Cerebellar nuclear complex (tissue), 1 donor: ENCODE measurements around the gene CFAP77.
"Not testable (repeated sequence)": the region's sequence is repeated elsewhere in the genome, so short reads cannot be mapped to it uniquely, and the experiment has no call there.

Experiments
- DNase-seq, 2 experiments: peaks; one replicate each; lab custom pipeline; 2025; lab: John Stamatoyannopoulos, UW

Gene CFAP77

GRCh38 chr9:132409828-132410528 is at the start of gene CFAP77:
Gene CFAP77 (plus strand): TSS chr9:132410211. CDS start chr9:132410272, 61 bp downstream.
- no peak for DNase-seq

GRCh38 chr9:132364068-132364467 is 45.9 kb upstream of the CFAP77 start:
- no peak for DNase-seq

- no peak for DNase-seq
Measured at GRCh38 chr9:132365986-132366385, 44.0 kb upstream of the CFAP77 start.

GRCh38 chr9:132366481-132366880 is 43.5 kb upstream of the CFAP77 start:
- no peak for DNase-seq

- no peak for DNase-seq
Measured at GRCh38 chr9:132367613-132368313, 42.2 kb upstream of the CFAP77 start.

- no peak for DNase-seq
Measured at GRCh38 chr9:132369421-132369820, 40.6 kb upstream of the CFAP77 start.

GRCh38 chr9:132370592-132370991 is 39.4 kb upstream of the CFAP77 start:
- no peak for DNase-seq

GRCh38 chr9:132372177-132373095 is 37.6 kb upstream of the CFAP77 start:
- no peak for DNase-seq

- not testable (repeated sequence) for DNase-seq
Measured at GRCh38 chr9:132377769-132378168, 32.2 kb upstream of the CFAP77 start.

GRCh38 chr9:132378416-132378815 is 31.6 kb upstream of the CFAP77 start:
- not testable (repeated sequence) for DNase-seq

- no peak for DNase-seq
Measured at GRCh38 chr9:132381966-132382541, 28.0 kb upstream of the CFAP77 start.

GRCh38 chr9:132383462-132383883 is 26.5 kb upstream of the CFAP77 start:
- DNase-seq = no peak

GRCh38 chr9:132384376-132384775 is 25.6 kb upstream of the CFAP77 start:
- DNase-seq = no peak

GRCh38 chr9:132387133-132387532 is 22.9 kb upstream of the CFAP77 start:
- no peak for DNase-seq

- DNase-seq = no peak
Measured at GRCh38 chr9:132390966-132391365, 19.0 kb upstream of the CFAP77 start.

- no peak for DNase-seq
Measured at GRCh38 chr9:132391449-132391848, 18.6 kb upstream of the CFAP77 start.

- DNase-seq = no peak
Measured at GRCh38 chr9:132395560-132395959, 14.5 kb upstream of the CFAP77 start.

- no peak for DNase-seq
Measured at GRCh38 chr9:132401824-132402223, 8.2 kb upstream of the CFAP77 start.

- no peak for DNase-seq
Measured at GRCh38 chr9:132404228-132404881, 5.7 kb upstream of the CFAP77 start.

GRCh38 chr9:132406554-132407122 is 3.4 kb upstream of the CFAP77 start, which contains the start of gene TTF1:
Gene TTF1 (minus strand): TSS chr9:132406840. CDS start chr9:132402821, 4,019 bp downstream.
- peak in 1 of 2 experiments; percentile 55 for DNase-seq

- no peak for DNase-seq
Measured at GRCh38 chr9:132407196-132407595, 2.8 kb upstream of the CFAP77 start.
